H9 (cell line): Measurements from ENCODE around the gene SHANK1. TPM values are rescaled to one million over a fixed set of nuclear protein-coding genes. Genes with fewer than 3 reads are reported as not detected.
A peak's percentile ranks its signal among the peaks of the same experiment; 100 is the strongest.
"Not testable (repeated sequence)": the region's sequence is repeated elsewhere in the genome, so short reads cannot be mapped to it uniquely, and the experiment has no call there.

Experiments
- DNase-seq: peaks from one replicate; pipeline ENCODE4 v3.0.0-alpha.2; 2017
- H2AFZ ChIP-seq: one replicate; pipeline ENCODE4 v1.6.1; 2013; ENCODE audit warnings: mild to moderate bottlenecking, low read length, control low read depth, moderate library complexity
- H2AK5ac ChIP-seq: 2 replicates; pipeline ENCODE4 v1.6.1; 2013; ENCODE audit warnings: low read length, control low read depth, mixed read lengths; ENCODE audit not compliant: insufficient read length
- H2BK120ac ChIP-seq: one replicate; pipeline ENCODE4 v1.6.1; 2013; ENCODE audit warnings: low read depth, mild to moderate bottlenecking, low read length, control low read depth, inconsistent platforms; ENCODE audit not compliant: poor library complexity, severe bottlenecking
- H2BK12ac ChIP-seq: 2 replicates; pipeline ENCODE4 v1.6.1; 2013; ENCODE audit warnings: low read length, control low read depth, mixed read lengths, low read depth; ENCODE audit not compliant: insufficient read length
- H2BK15ac ChIP-seq: 2 replicates; pipeline ENCODE4 v1.6.1; 2013; ENCODE audit warnings: low read depth, low read length, control low read depth
- H2BK20ac ChIP-seq: one replicate; pipeline ENCODE4 v1.6.1; 2013; ENCODE audit warnings: low read depth, mild to moderate bottlenecking, low read length, control low read depth, inconsistent platforms; ENCODE audit not compliant: poor library complexity, severe bottlenecking
- H2BK5ac ChIP-seq: 2 replicates; pipeline ENCODE4 v1.6.1; 2013; ENCODE audit warnings: low read length, control low read depth, mixed read lengths; ENCODE audit not compliant: insufficient read length
- H3K14ac ChIP-seq: 2 replicates; pipeline ENCODE4 v1.6.1; 2013; ENCODE audit warnings: low read length, control low read depth; ENCODE audit not compliant: insufficient read depth
- H3K18ac ChIP-seq: 2 replicates; pipeline ENCODE4 v1.6.1; 2013; ENCODE audit warnings: low read depth, mild to moderate bottlenecking, mixed read lengths, low read length, control low read depth; ENCODE audit not compliant: insufficient read length
- H3K23ac ChIP-seq: 2 replicates; pipeline ENCODE4 v1.6.1; 2013; ENCODE audit warnings: low read length, control low read depth, mixed read lengths, low read depth; ENCODE audit not compliant: insufficient read length
- H3K23me2 ChIP-seq: 2 replicates; pipeline ENCODE4 v1.6.1; 2013; ENCODE audit warnings: low read depth, mild to moderate bottlenecking, mixed read lengths, low read length, control low read depth; ENCODE audit not compliant: insufficient read length, poor library complexity, severe bottlenecking
- H3K27ac ChIP-seq: 2 replicates; pipeline ENCODE4 v1.5.1; 2013; ENCODE audit warnings: low read length, control low read depth, mixed read lengths, low read depth; ENCODE audit not compliant: insufficient read length
- H3K27me3 ChIP-seq: 2 replicates; pipeline ENCODE4 v1.6.1; 2013; ENCODE audit warnings: low read length, control low read depth, inconsistent platforms; ENCODE audit not compliant: insufficient read depth
- H3K4ac ChIP-seq: 2 replicates; pipeline ENCODE4 v1.6.1; 2013; ENCODE audit warnings: low read depth, mild to moderate bottlenecking, control low read depth, inconsistent platforms, low read length, moderate library complexity
- H3K4me1 ChIP-seq: 2 replicates; pipeline ENCODE4 v1.6.1; 2013; ENCODE audit warnings: low read length, control low read depth, inconsistent platforms; ENCODE audit not compliant: insufficient read depth
- H3K4me2 ChIP-seq: 2 replicates; pipeline ENCODE4 v1.6.1; 2013; ENCODE audit warnings: low read length, control low read depth, mixed read lengths; ENCODE audit not compliant: insufficient read length, insufficient read depth
- H3K56ac ChIP-seq: 2 replicates; pipeline ENCODE4 v1.6.1; 2013; ENCODE audit warnings: low read depth, mild to moderate bottlenecking, mixed read lengths, low read length, control low read depth; ENCODE audit not compliant: insufficient read length
- H3K79me1 ChIP-seq: 2 replicates; pipeline ENCODE4 v1.6.1; 2013; ENCODE audit warnings: low read depth, mild to moderate bottlenecking, moderate library complexity, low read length, control low read depth, inconsistent platforms; ENCODE audit not compliant: insufficient read depth, poor library complexity, severe bottlenecking
- H3K79me2 ChIP-seq: 2 replicates; pipeline ENCODE4 v1.6.1; 2013; ENCODE audit warnings: low read length, control low read depth, inconsistent platforms; ENCODE audit not compliant: insufficient read depth
- H3K9ac ChIP-seq: 2 replicates; pipeline ENCODE4 v1.6.1; 2013; ENCODE audit warnings: low read length, control low read depth, mixed read lengths; ENCODE audit not compliant: insufficient read length; ENCODE audit errors: extremely low read depth
- H3K9me3 ChIP-seq: one replicate; pipeline ENCODE4 v1.6.1; 2013; ENCODE audit warnings: low read depth, low read length, inconsistent platforms; ENCODE audit not compliant: control insufficient read depth
- H3T11ph ChIP-seq: one replicate; pipeline ENCODE4 v1.6.1; 2013; ENCODE audit warnings: mild to moderate bottlenecking, low read length, control low read depth, inconsistent platforms
- H4K20me1 ChIP-seq: one replicate; pipeline ENCODE4 v1.6.1; 2013; ENCODE audit not compliant: control insufficient read depth, insufficient read length, insufficient read depth
- H4K5ac ChIP-seq: 2 replicates; pipeline ENCODE4 v1.6.1; 2013; ENCODE audit warnings: low read depth, mild to moderate bottlenecking, mixed read lengths, low read length, control low read depth; ENCODE audit not compliant: insufficient read length
- H4K8ac ChIP-seq: replicated peaks from 2 replicates; pipeline ENCODE4 v1.6.1; 2013; ENCODE audit warnings: low read length, control low read depth, mixed read lengths, low read depth; ENCODE audit not compliant: insufficient read length
- H4K91ac ChIP-seq: 2 replicates; pipeline ENCODE4 v1.6.1; 2013; ENCODE audit warnings: low read depth, mild to moderate bottlenecking, moderate library complexity, mixed read lengths, low read length, control low read depth; ENCODE audit not compliant: insufficient read length
- H3K27ac Mint-ChIP-seq, 3 experiments: 2 replicates in 2 of 3; 3 replicates in 1 of 3; pipeline ENCODE4 v1.8.0; 2020 to 2021; ENCODE audit warnings: mixed read lengths in 3 of 3, mild to moderate bottlenecking in 1 of 3, moderate library complexity in 1 of 3
- H3K27me3 Mint-ChIP-seq: 2 replicates; pipeline ENCODE4 v1.8.0; 2021; ENCODE audit warnings: low read depth, mild to moderate bottlenecking, moderate library complexity, mixed read lengths
- H3K36me3 Mint-ChIP-seq, 3 experiments: 2 replicates in 2 of 3; 3 replicates in 1 of 3; pipeline ENCODE4 v1.8.0; 2020 to 2021; ENCODE audit warnings: low read depth in 3 of 3, mixed read lengths in 3 of 3; ENCODE audit not compliant: insufficient read depth in 1 of 3
- H3K4me1 Mint-ChIP-seq, 2 experiments: 2 replicates each; pipeline ENCODE4 v1.8.0; 2020; ENCODE audit warnings: mixed read lengths in 2 of 2
- H3K4me3 Mint-ChIP-seq, 2 experiments: 2 replicates in 1 of 2; 3 replicates in 1 of 2; pipeline ENCODE4 v1.8.0; 2020 to 2021; ENCODE audit warnings: mild to moderate bottlenecking in 2 of 2, mixed read lengths in 2 of 2, moderate library complexity in 1 of 2
- H3K9me3 Mint-ChIP-seq, 2 experiments: 2 replicates in 1 of 2; 3 replicates in 1 of 2; pipeline ENCODE4 v1.8.0; 2020; ENCODE audit warnings: mild to moderate bottlenecking in 2 of 2, mixed read lengths in 2 of 2, moderate library complexity in 1 of 2
- WGBS: extraction: QIAGEN DNeasy Blood & Tissue Kit; methylation state at CpG from one replicate; pipeline ENCODE4 v1.1.7; 2013; ENCODE audit warnings: missing lambda C conversion rate, low lambda C conversion rate, mixed read lengths; ENCODE audit not compliant: insufficient read length; ENCODE audit errors: extremely low coverage; 5-methylcytosine and 5-hydroxymethylcytosine counted together
- total RNA-seq: library from RNA; stranded (reverse); gene quantifications from 2 replicates; pipeline ENCODE4 v1.2.1, GENCODE V29; 2021
- TF ChIP-seq, protein P1 (sequence below): fragments of 200-600 bp; sonication (generic); conservative IDR thresholded peaks from 3 replicates; pipeline ENCODE4 v1.8.0; 2021; ENCODE audit warnings: antibody characterized with exemption, mild to moderate bottlenecking

Gene SHANK1
- total RNA-seq, 1 experiment from 2014 or later, result 1.7 TPM

DNA sequence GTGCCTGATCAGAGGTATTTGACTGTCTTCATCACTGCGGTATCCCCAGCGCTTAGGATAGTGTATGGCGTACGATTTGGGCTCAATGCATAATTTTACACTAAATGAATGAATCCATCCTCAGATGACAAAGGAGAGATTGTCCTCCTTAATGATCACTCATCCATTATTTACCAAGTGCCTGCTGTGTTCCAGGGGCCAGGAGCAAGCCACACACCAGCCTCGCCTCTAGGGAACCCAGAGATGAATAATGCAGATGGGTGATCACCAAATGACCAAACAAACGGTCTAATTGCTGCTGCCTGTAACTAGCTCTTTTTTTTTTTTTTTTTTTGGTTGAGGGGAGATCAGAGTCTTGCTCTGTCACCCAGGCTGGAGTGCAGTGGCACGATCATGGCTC lies 44.8 kb upstream of the SHANK1 start:
- Histone ChIP-seq H3K9me3 (no peaks in the 10 kb centered on the region), H3K79me1 (no peaks in the 10 kb centered on the region), H3K18ac (no peak overlapping the region), H3K79me2 (no peaks in the 10 kb centered on the region), H2BK5ac (no peak overlapping the region), H4K5ac (no peak overlapping the region), H3K27me3 (no peaks in the 10 kb centered on the region), H3K14ac (no peak overlapping the region), H3K23me2 (no peaks in the 10 kb centered on the region), H3K9ac (no peak overlapping the region), H3K27ac (no peak overlapping the region), H2BK12ac (no peak overlapping the region), H4K20me1 (no peaks in the 10 kb centered on the region), H2AK5ac (no peak overlapping the region), H3K4me1 (no peaks in the 10 kb centered on the region), H2BK20ac (no peak overlapping the region), H2BK15ac (no peak overlapping the region), H3T11ph (no peak overlapping the region), H3K56ac (no peak overlapping the region), H3K4ac (no peak overlapping the region), H3K4me2 (no peak overlapping the region), H2BK120ac (no peak overlapping the region), H3K23ac (no peak overlapping the region), H4K8ac (no peak overlapping the region), H4K91ac (no peak overlapping the region), H2AFZ (no peak overlapping the region)
- Mint-ChIP-seq H3K9me3 (peaks cover 4 to 5% of the 10 kb centered on the region in 2 experiments; a peak in 3 of 5 replicates), H3K4me3 (no peak overlapping the region), H3K4me1 (peaks cover 0 to 14% of the 10 kb centered on the region in 2 experiments; a peak in 3 of 4 replicates), H3K27me3 (peaks cover 37% of the 10 kb centered on the region), H3K27ac (peak overlapping the region in 1 of 3 experiments; percentile 27; a peak in 1 of 7 replicates), H3K36me3 (peaks cover 0 to 4% (median 2%) of the 10 kb centered on the region in 3 experiments; a peak in 2 of 7 replicates)
- TF ChIP-seq, protein P1, sequence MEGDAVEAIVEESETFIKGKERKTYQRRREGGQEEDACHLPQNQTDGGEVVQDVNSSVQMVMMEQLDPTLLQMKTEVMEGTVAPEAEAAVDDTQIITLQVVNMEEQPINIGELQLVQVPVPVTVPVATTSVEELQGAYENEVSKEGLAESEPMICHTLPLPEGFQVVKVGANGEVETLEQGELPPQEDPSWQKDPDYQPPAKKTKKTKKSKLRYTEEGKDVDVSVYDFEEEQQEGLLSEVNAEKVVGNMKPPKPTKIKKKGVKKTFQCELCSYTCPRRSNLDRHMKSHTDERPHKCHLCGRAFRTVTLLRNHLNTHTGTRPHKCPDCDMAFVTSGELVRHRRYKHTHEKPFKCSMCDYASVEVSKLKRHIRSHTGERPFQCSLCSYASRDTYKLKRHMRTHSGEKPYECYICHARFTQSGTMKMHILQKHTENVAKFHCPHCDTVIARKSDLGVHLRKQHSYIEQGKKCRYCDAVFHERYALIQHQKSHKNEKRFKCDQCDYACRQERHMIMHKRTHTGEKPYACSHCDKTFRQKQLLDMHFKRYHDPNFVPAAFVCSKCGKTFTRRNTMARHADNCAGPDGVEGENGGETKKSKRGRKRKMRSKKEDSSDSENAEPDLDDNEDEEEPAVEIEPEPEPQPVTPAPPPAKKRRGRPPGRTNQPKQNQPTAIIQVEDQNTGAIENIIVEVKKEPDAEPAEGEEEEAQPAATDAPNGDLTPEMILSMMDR, result no peak
- no CpG with 5 or more reads among the region's 7 CpGs for WGBS
- no peak for DNase-seq

DNA sequence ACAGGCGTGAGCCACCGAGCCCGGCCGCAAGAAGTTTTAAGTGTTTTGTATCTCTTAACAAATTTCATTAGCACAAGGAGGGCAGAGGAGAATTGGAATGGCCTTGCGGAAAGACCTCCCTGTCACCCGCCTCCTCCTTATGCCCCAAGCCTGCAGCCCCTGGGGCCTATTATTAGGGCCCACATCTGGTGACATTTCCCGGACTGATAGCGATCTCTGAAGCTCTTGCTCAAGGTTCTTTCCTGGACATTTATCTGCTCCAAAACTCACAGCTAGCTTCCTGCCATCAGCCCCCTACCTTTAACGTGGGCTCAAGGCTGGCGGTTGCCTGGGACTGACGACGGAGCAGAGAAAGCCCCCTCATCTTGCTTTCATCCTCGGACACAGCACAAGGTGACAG lies 43.9 kb upstream of the SHANK1 start:
- not testable (repeated sequence) for H2BK5ac ChIP-seq, H3K23me2 ChIP-seq, H2BK12ac ChIP-seq, H3K4me2 ChIP-seq, DNase-seq, H4K20me1 ChIP-seq, H3K4me1 ChIP-seq, H3K27me3 ChIP-seq, H3K56ac ChIP-seq, H3K23ac ChIP-seq, H3K9ac ChIP-seq, H3K9me3 ChIP-seq, H3K18ac ChIP-seq, H2BK20ac ChIP-seq, H3K79me2 ChIP-seq, H3K14ac ChIP-seq, H4K5ac ChIP-seq, H3K4ac ChIP-seq, H3K9me3 Mint-ChIP-seq, H3T11ph ChIP-seq, H4K8ac ChIP-seq, H3K36me3 Mint-ChIP-seq, H4K91ac ChIP-seq, H3K27ac ChIP-seq, H3K4me3 Mint-ChIP-seq, H2BK120ac ChIP-seq, H2BK15ac ChIP-seq, H2AK5ac ChIP-seq, H3K79me1 ChIP-seq, H2AFZ ChIP-seq, H3K27ac Mint-ChIP-seq
- Mint-ChIP-seq H3K4me1 (peaks cover 0 to 14% of the 10 kb centered on the region in 2 experiments; a peak in 3 of 4 replicates), H3K27me3 (peaks cover 42% of the 10 kb centered on the region)
- no CpG with 5 or more reads among the region's 13 CpGs for WGBS
